Measurements from ENCODE around the gene PLEK.

DNA sequence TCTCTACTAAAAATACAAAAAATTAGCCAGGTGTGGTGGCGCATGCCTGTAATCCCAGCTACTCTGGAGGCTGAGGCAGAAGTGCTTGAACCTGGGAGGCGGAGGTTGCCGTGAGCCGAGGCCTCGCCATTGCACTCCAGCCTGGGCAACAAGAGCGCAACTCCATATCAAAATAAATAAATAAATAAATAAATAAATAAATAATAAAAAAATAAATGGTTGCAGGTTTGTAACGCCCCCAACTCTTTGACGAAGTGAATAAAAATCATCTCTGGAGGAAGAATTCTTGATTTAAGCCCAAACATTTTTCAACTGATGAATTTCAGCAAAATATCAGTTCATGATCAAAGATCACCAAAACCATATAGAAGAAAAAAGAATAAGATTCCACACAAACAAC lies 32.1 kb upstream of the PLEK start:
- no peak for TF ChIP-seq POLR2A (IDR thresholded peaks at IDR 0.05)
- TF ChIP-seq, protein P1, sequence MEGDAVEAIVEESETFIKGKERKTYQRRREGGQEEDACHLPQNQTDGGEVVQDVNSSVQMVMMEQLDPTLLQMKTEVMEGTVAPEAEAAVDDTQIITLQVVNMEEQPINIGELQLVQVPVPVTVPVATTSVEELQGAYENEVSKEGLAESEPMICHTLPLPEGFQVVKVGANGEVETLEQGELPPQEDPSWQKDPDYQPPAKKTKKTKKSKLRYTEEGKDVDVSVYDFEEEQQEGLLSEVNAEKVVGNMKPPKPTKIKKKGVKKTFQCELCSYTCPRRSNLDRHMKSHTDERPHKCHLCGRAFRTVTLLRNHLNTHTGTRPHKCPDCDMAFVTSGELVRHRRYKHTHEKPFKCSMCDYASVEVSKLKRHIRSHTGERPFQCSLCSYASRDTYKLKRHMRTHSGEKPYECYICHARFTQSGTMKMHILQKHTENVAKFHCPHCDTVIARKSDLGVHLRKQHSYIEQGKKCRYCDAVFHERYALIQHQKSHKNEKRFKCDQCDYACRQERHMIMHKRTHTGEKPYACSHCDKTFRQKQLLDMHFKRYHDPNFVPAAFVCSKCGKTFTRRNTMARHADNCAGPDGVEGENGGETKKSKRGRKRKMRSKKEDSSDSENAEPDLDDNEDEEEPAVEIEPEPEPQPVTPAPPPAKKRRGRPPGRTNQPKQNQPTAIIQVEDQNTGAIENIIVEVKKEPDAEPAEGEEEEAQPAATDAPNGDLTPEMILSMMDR (IDR thresholded peaks at IDR 0.05), result no peak
